CMK (cell line): ENCODE results near the gene PSMB9.
"Not testable (repeated sequence)": the region's sequence is repeated elsewhere in the genome, so short reads cannot be mapped to it uniquely, and the experiment has no call there.

ENCODE experiments used
- DNase-seq: peaks from one replicate; pipeline ENCODE4 v3.0.0-alpha.2; 2010; ENCODE audit warnings: low read depth

Gene PSMB9

DNA sequence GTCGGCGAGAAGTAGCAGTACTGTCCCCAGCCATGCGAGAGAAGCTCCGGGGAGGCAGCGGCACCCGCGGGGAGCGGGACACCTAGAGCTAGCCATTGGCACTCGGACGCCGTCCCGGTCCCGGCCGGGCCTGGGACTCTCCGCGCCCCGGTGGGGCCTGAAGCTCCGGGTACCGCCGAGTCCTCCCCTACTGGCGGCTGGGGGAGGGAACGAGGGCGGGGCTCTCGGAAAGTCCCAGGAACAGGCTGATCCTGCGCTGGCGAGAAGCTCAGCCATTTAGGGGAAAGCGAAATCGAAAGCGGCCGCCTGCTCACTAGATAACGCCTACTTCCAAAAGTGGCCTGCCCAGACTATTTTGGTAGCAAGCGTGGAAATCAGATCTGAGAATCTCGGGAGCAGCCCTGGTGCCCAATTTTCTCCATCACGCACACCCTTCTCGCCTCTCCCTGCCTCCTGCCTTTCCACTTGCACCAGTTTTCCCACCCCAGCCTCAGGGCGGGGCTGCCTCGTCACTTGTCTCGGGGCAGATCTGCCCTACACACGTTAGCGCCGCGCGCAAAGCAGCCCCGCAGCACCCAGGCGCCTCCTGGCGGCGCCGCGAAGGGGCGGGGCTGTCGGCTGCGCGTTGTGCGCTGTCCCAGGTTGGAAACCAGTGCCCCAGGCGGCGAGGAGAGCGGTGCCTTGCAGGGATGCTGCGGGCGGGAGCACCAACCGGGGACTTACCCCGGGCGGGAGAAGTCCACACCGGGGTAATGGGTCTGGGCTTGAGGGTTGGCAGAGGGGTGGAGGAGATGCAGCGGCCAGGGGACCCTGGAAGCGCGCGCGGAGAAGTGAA is at the start of gene PSMB9, which contains the start of gene TAP1:
Gene PSMB9, plus strand, starts transcription at position 652 of the 835 bp plus-strand sequence. Its CDS starts 38 bp downstream, at position 690.
Gene TAP1, minus strand, starts transcription at position 164 of the 835 bp plus-strand sequence. Its CDS starts 68 bp downstream, at position 96.
- peak; percentile 78 for DNase-seq

GRCh38 chr6:32805404-32805803 is 48.6 kb upstream of the PSMB9 start:
- not testable (repeated sequence) for DNase-seq

DNA sequence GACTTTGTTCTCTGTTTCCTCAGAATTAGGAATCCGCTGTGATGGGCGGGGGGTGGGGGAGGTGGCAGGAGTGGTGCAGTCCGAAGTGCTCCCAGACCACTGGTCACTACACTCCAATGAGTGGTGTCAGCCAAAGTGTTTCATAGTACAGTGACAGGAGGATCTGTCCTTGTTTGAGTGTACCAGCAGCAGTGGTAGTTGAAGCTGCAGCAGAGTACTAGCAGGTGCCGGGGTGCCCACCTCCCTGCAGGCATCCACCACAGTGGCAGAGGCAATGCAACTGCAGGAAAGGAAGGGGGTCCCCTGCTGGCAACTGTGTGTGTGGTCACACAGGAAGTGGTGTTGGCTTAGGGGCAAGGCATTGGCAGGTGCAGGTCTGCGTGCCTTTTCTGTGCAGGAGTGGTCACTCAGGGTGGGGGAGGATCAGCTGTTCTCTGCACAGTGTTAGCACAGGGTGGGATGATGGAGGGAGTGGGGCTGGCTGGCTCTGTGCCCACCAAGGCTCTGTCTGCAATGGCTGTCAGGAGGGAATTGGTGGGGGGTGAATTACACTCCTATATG is 46.9 kb upstream of the PSMB9 start:
- DNase-seq, result no peak

- no peak for DNase-seq
Measured at GRCh38 chr6:32809171-32809570, 44.8 kb upstream of the PSMB9 start.

DNA sequence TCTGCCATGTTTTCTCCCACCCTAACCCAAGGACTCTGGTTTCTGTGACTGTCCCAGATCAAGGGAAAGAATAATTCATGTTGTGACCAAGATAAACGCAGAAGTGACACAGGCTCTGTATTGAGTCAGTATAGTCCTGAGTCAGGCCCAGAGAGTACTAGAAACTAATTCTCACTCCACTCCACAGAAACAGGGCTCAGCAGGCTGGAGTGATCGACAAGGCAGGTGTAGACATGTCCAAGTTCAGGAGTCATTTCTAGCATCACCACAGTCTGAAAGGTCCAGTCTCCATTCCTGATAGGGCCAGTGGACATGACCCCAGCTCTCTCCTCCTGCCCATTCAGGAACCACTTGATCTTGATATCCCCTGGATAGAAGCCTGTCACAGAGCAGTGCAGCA is 39.8 kb upstream of the PSMB9 start:
- no peak for DNase-seq

DNA sequence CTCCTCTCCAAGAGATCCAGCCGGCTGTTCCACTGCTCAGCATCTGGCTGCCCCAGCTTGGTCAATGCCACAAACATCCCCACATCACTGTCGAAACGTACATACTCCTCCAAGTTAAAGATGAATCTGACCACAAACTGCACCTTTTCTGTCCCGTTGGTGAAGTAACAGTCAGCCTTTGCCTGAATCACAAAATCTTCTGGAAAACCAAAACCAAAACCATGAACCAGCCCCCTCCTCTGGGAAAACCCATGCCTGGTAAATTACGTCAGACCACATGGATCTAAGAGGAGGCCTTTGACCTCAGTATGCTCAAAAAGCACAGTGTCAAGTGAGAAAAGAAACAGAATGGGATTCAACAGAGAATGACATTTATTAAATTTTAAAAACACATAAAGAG is 38.9 kb upstream of the PSMB9 start:
- DNase-seq, result no peak

DNA sequence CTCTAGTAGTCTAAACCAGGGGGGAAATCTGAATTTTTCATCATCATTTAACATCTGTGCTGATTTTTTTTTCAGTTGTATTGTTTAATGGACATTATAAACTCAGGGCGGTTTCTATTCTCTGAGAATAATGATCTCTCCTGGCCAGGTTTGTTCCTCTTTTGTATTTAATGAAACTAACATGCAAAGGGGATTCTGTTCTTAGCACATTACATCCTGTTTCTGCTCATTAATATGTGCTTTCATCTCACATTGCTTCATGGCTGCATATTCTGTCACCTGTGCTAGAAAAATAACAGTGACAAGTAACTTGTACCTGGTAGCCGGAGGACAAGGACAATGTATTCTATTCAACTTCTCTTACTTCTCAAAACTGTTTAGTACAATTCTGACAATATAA is 38.0 kb upstream of the PSMB9 start:
- no peak for DNase-seq

GRCh38 chr6:32816746-32817204 is 37.2 kb upstream of the PSMB9 start, which contains the start of gene HLA-DOB:
TSS of gene HLA-DOB (minus strand) at chr6:32817002. CDS start at chr6:32816951, 51 bp downstream.
- no peak for DNase-seq

GRCh38 chr6:32818867-32819266 is 35.1 kb upstream of the PSMB9 start:
- no peak for DNase-seq

GRCh38 chr6:32819729-32820128 is 34.3 kb upstream of the PSMB9 start:
- DNase-seq, result no peak

DNA sequence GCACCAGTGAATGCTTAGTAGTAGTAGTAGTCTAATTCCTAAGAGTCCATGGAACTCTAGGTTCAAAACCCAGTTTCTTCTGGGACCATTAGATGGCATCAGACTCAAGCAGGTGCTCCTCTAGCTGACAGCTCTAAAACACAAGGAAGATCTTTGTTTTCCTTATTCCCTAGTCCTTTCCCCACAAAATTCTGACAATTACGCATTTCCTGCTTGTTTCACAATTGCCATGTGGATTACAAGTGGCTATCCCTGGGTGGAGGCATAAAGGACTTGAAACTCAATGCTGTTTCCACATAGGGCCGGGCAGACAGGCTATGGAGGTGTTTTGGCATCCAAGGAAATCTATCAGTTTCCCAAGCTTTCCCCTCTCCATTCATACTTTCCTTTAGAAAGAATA is 28.0 kb upstream of the PSMB9 start:
- no peak for DNase-seq

- no peak for DNase-seq
Measured at GRCh38 chr6:32827025-32827424, 27.0 kb upstream of the PSMB9 start.

- no peak for DNase-seq
Measured at GRCh38 chr6:32829495-32829894, 24.5 kb upstream of the PSMB9 start.

DNA sequence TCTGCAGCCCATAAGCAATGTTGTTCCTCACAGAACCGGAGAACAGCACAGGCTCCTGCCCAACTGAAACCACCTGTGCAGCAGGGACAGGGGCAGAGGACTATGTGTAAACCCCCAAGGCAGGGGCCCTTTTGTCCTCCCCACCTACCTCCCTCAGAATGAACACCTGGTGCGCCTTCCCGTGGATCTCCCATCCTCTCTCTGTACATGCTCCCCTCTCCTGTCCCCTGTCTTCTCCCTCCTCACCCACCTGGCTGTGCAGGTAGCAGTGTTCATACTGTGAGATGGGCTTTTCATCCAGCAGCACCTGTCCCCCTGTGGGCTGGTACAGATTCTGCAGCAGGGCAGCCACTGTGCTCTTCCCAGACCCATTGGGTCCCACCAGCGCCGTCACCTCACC is 24.0 kb upstream of the PSMB9 start:
- DNase-seq, result no peak

DNA sequence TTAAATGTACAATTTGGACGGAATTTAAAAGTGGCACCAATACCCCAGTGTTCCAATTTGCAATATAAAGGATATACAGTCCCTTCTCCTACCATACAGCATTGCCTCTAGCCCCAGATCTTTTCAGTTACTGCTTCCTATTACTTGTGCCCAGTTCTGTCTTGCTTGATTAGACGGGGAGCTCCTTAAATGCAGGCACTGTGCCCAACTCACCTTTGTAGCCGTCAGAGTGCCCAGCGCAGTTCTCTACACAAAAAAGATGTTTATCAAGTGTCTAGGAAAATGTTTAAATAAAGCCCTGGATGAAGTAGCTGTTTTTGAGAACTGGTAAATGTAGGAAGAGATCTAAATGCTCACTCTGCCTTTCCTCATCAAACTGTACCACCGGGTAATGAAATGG is 23.1 kb upstream of the PSMB9 start:
- no peak for DNase-seq

DNA sequence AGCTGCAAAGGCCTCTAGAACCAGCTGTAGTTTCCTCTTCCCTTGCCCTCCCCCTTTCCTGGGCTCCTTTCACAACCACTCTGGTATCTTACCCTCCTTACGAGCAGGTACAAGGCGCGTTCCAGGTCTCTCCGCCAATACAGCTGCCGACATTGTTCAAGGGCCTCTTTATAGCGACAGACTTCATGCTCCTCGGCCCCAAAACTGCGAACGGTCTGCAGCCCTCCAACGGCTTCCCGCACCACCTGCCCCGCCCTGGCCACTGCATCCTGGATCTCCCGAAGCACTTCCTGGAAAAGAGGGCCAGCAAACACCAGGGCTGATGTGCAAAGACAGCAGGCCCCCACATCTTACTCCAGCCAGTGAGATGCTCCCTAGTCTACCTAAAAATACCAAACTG is 21.5 kb upstream of the PSMB9 start:
- DNase-seq, result no peak

DNA sequence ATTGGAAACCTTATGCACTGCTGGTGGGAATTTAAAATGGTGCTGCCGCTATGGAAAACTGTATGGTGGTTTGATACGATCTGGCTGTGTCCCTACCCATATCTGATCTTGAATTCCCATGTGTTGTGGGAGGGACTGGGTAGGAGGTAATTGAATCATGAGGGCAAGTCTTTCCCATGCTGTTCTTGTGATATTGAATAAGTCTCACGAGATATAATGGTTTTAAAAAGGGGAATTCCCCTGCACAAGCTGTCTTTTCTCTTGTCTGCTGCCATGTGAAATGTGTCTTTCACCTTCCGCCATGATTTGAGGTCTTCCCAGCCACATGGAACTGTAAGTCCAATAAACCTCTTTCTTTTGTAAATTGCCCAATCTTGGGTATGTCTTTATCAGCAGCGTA is 20.3 kb upstream of the PSMB9 start:
- DNase-seq, result no peak

DNA sequence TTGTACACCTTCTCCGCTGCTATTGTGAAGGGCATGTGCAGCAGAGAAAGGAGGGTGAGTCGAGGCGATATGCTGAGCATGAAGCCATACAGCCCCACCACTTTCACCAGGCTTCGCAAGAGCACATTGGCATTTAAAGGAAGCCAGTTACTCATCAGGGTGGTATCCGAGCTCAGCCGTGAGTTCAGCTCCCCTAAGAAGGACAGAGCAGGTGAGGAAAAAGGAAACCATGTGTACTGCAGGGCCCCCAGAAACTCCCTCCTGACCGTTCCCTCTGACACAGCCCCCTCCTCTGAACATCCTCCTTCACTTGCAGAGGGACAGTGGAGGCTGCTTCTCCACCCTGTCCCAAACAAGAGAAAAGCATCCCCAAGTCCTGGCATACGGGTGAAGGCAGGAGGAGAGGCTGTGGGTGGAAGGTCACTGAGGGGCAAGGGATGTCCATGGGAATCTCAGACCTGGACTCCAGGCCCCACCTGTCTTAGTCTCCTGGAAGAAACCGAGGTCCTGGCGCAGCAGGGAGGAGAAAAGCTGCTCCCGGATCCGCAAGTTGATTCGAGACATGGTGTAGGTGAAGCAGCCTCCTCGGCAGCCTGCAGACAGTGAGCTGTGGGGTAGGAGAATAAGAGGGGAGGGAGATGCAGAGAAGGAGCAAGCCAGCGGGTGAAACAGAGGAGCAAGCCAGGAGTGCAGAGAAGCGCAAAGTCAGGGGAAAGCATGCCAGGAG is 18.7 kb upstream of the PSMB9 start:
- no peak for DNase-seq

DNA sequence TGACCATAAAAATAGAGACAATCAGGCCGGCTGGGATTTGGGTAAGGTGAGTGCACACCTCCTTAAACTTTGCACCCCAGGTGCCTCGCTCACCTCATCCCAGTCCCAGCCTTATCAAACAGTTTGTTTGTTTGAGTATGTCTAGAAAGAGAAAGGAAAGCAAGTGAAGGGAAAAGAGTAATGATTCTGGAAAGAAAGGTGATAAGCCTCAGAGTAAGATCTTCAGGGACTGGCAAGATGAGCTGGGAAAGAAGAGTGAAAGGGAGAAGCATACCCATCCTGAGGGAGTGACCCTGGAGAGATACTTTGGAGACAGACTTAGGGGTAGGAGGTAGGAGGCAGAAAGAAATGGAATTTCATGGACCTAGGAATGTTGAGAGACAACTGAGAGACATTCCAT is 17.1 kb upstream of the PSMB9 start:
- no peak for DNase-seq

- no peak for DNase-seq
Measured at GRCh38 chr6:32837651-32838113, 16.3 kb upstream of the PSMB9 start.

GRCh38 chr6:32838114-32838958 is 15.7 kb upstream of the PSMB9 start, which contains the start of gene TAP2:
TSS of gene TAP2 (minus strand) at chr6:32838739. CDS start at chr6:32838233, 506 bp downstream.
- peak; percentile 74 for DNase-seq

GRCh38 chr6:32839356-32839755 is 14.6 kb upstream of the PSMB9 start:
- DNase-seq, result no peak
